Neural progenitor cell (in vitro differentiated cells): ENCODE results near the gene SND1.

Experiments used
- CTCF ChIP-seq: fragments of 200-600 bp; sonication (generic); IDR thresholded peaks from 2 replicates; pipeline ENCODE4 v1.5.1; 2017; ENCODE audit warnings: antibody characterized with exemption, mild to moderate bottlenecking
- EZH2 ChIP-seq: fragments of 200-600 bp; sonication (generic); IDR thresholded peaks from 2 replicates; pipeline ENCODE4 v1.6.1; 2017; ENCODE audit warnings: antibody characterized with exemption, mild to moderate bottlenecking, moderate library complexity
- EZH2phosphoT487 ChIP-seq: fragments of 200-600 bp; sonication (generic); IDR thresholded peaks from 2 replicates; pipeline ENCODE4 v1.6.1; 2017; ENCODE audit warnings: antibody characterized with exemption

GRCh38 chr7:127900732-127901685 lies 249.0 kb downstream of the SND1 start:
- TF ChIP-seq CTCF, result no peak
- no peak for TF ChIP-seq EZH2phosphoT487
- TF ChIP-seq EZH2, result no peak
